Gastroesophageal sphincter (tissue), 3 donors: Measurements from ENCODE around the gene IFIT3.

Experiments
- EP300 ChIP-seq: sonication (generic); formaldehyde crosslinking; IDR thresholded peaks from one replicate; pipeline ENCODE4 v1.6.1; 2017; ENCODE audit warnings: antibody characterized with exemption, mild to moderate bottlenecking
- TF ChIP-seq, protein P1 (sequence below), 4 experiments: fragments of 200-600 bp in 2 of 4; fragments of 450-650 bp in 2 of 4; sonication (generic) in 1 of 4; IDR thresholded peaks; one replicate each; pipeline ENCODE4 v1.5.1; 2017 to 2019; ENCODE audit warnings: antibody characterized with exemption in 4 of 4, mild to moderate bottlenecking in 2 of 4, moderate library complexity in 2 of 4

DNA sequence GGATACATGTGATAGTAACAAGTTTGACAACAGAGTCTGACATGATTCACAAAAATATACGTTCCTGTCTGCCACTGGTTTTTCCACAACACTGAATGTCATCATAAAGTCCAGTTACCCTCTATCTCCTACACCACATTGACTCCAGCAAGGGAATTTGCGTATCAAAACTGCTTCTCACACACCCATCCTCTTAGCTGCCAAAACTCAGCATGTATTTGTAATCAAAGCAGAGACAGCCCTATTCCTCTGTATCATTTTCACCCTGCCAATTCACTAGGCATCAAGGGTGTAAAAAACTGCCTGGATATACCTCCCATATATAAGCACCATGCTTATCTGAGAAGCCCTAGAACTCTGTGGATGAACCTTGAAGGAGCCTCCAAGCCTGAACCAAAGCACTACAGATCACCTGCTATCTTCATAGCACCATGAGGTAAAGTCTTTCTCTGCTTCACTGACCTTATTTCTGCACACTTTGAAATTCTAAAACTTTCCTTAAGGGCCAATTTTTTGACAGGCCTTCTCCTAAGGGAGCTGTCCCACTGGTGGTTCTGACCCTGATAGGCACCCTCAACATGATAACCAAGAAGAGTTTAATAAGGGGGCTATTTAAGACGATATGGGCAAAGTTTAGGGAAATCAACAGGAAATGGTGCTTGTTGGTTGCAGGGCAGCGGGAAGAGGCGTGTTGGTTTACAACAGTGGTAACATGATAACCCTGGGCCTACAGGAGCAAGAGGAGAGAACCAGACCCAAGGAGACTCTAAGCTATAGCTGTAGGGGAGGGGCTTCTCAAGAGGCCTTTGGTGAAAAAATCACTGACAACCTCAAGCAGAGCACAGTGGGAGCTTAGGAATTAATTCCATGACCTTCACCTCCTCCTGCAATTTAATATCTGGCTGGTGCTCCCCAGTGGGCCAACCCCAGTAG, 50.2 kb downstream of the IFIT3 start, which contains the start of gene IFIT1B:
- no peak for TF ChIP-seq EP300
- TF ChIP-seq, protein P1, sequence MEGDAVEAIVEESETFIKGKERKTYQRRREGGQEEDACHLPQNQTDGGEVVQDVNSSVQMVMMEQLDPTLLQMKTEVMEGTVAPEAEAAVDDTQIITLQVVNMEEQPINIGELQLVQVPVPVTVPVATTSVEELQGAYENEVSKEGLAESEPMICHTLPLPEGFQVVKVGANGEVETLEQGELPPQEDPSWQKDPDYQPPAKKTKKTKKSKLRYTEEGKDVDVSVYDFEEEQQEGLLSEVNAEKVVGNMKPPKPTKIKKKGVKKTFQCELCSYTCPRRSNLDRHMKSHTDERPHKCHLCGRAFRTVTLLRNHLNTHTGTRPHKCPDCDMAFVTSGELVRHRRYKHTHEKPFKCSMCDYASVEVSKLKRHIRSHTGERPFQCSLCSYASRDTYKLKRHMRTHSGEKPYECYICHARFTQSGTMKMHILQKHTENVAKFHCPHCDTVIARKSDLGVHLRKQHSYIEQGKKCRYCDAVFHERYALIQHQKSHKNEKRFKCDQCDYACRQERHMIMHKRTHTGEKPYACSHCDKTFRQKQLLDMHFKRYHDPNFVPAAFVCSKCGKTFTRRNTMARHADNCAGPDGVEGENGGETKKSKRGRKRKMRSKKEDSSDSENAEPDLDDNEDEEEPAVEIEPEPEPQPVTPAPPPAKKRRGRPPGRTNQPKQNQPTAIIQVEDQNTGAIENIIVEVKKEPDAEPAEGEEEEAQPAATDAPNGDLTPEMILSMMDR (IDR thresholded peaks at IDR 0.05) = no peak
